GM21576 (cell line): ENCODE results near the gene MAPRE2.

Source experiments
- ATAC-seq: cut with Tn5 transposase; IDR thresholded peaks from one replicate; pipeline ENCODE4 v1.9.1; 2021; ENCODE audit warnings: mild to moderate bottlenecking, moderate library complexity; ENCODE audit not compliant: unreplicated experiment

MAPRE2 gene

GRCh38 chr18:35040988-35041814, at the start of gene MAPRE2:
Gene MAPRE2 (plus strand): TSS chr18:35041413. CDS start chr18:35041540, 127 bp downstream.
- ATAC-seq = peak; percentile 69

- ATAC-seq = no peak
Observed at GRCh38 chr18:34991561-34991960, 49.7 kb upstream of the MAPRE2 start.

GRCh38 chr18:34993289-34993688, 47.9 kb upstream of the MAPRE2 start:
- no peak for ATAC-seq

- ATAC-seq = no peak
Observed at GRCh38 chr18:34995746-34996145, 45.5 kb upstream of the MAPRE2 start.

GRCh38 chr18:34998661-34999060, 42.6 kb upstream of the MAPRE2 start:
- ATAC-seq = no peak

- ATAC-seq = no peak
Observed at GRCh38 chr18:34999756-35000289, 41.4 kb upstream of the MAPRE2 start.

GRCh38 chr18:35000457-35000856, 40.8 kb upstream of the MAPRE2 start:
- no peak for ATAC-seq

- ATAC-seq = no peak
Observed at GRCh38 chr18:35002120-35002519, 39.1 kb upstream of the MAPRE2 start.

GRCh38 chr18:35005963-35006577, 35.1 kb upstream of the MAPRE2 start:
- no peak for ATAC-seq

- ATAC-seq = no peak
Observed at GRCh38 chr18:35010156-35010555, 31.1 kb upstream of the MAPRE2 start.

GRCh38 chr18:35010993-35011392, 30.2 kb upstream of the MAPRE2 start:
- ATAC-seq = no peak

GRCh38 chr18:35019933-35020332, 21.3 kb upstream of the MAPRE2 start:
- ATAC-seq = no peak

GRCh38 chr18:35022426-35023001, 18.7 kb upstream of the MAPRE2 start:
- no peak for ATAC-seq

- ATAC-seq = no peak
Observed at GRCh38 chr18:35024196-35024595, 17.0 kb upstream of the MAPRE2 start.

GRCh38 chr18:35024965-35025364, 16.2 kb upstream of the MAPRE2 start:
- no peak for ATAC-seq

- peak; percentile 51 for ATAC-seq
Observed at GRCh38 chr18:35026407-35027061, 14.7 kb upstream of the MAPRE2 start.

- no peak for ATAC-seq
Observed at GRCh38 chr18:35027206-35027605, 14.0 kb upstream of the MAPRE2 start.

GRCh38 chr18:35028536-35028935, 12.7 kb upstream of the MAPRE2 start:
- no peak for ATAC-seq

GRCh38 chr18:35029103-35029502, 12.1 kb upstream of the MAPRE2 start:
- ATAC-seq = no peak

GRCh38 chr18:35029770-35030169, 11.4 kb upstream of the MAPRE2 start:
- peak; percentile 78 for ATAC-seq

GRCh38 chr18:35030277-35030989, 10.8 kb upstream of the MAPRE2 start:
- peak; percentile 39 for ATAC-seq
